ENCODE results near the gene PTPN11.

The PTPN11 gene

GRCh38 chr12:112555621-112556233 is 137.0 kb downstream of the PTPN11 start:
- DNase-seq, result no peak

- DNase-seq, result no peak
Measured at GRCh38 chr12:112557951-112558630, 139.3 kb downstream of the PTPN11 start.

Measured in EL (cell line).